Upper lobe of left lung (tissue), 6 donors: ENCODE results near the gene CCN2. TPM values are rescaled to one million over a fixed set of nuclear protein-coding genes. Genes with fewer than 3 reads are reported as not detected.

Experiments
- ATAC-seq, 2 donors: fragments of 200-7000 bp; cut with Tn5 transposase; one replicate each; pipeline ENCODE4 v1.9.1; 2022; ENCODE audit warnings: mild to moderate bottlenecking in 2 of 2, moderate library complexity in 2 of 2; ENCODE audit not compliant: low FRiP score in 2 of 2
- DNase-seq, 2 donors: peaks; one replicate each; pipeline ENCODE4 v3.0.0-alpha.2; 2019 to 2020
- H3K27ac ChIP-seq, 4 donors: fragments of 200-600 bp; sonication (generic); one replicate each; pipeline ENCODE4 v1.5.1; 2016 to 2019
- H3K27me3 ChIP-seq, 4 donors: fragments of 200-600 bp; sonication (generic); one replicate each; pipeline ENCODE4 v1.5.1; 2017 to 2019
- H3K36me3 ChIP-seq, 4 donors: fragments of 200-600 bp; sonication (generic); one replicate each; pipeline ENCODE4 v1.5.1; 2016 to 2019
- H3K4me1 ChIP-seq, 4 donors: fragments of 200-600 bp; sonication (generic); one replicate each; pipeline ENCODE4 v1.5.1; 2018 to 2019
- H3K4me3 ChIP-seq, 4 donors: fragments of 200-600 bp; sonication (generic); one replicate each; pipeline ENCODE4 v1.5.1; 2017 to 2019; ENCODE audit warnings: mild to moderate bottlenecking in 2 of 4, moderate library complexity in 1 of 4
- H3K9me3 ChIP-seq, 4 donors: fragments of 200-600 bp; sonication (generic); one replicate each; pipeline ENCODE4 v1.5.1; 2018 to 2019
- CTCF ChIP-seq, 6 experiments: fragments of 450-650 bp in 4 of 6; fragments of 200-600 bp in 2 of 6; sonication (generic) in 2 of 6; IDR thresholded peaks; one replicate each; pipeline ENCODE4 v1.5.1; 2016 to 2019; ENCODE audit warnings: antibody characterized with exemption in 6 of 6
- EP300 ChIP-seq, 4 donors: sonication (generic); formaldehyde crosslinking; IDR thresholded peaks; one replicate each; pipeline ENCODE4 v1.5.1; 2017; ENCODE audit warnings: antibody characterized with exemption in 4 of 4, control low read depth in 2 of 4
- POLR2A ChIP-seq, 4 donors: fragments of 450-650 bp; IDR thresholded peaks; one replicate each; pipeline ENCODE4 v1.5.1; 2016 to 2017; ENCODE audit warnings: antibody characterized with exemption in 4 of 4, mild to moderate bottlenecking in 2 of 4
- POLR2AphosphoS5 ChIP-seq, 2 donors: sonication (generic); formaldehyde crosslinking; IDR thresholded peaks; one replicate each; pipeline ENCODE4 v1.5.1; 2017; ENCODE audit warnings: antibody characterized with exemption in 2 of 2
- WGBS, 2 donors: methylation state at CpG; one replicate each; pipeline ENCODE4 v1.1.5; 2017 to 2018; 5-methylcytosine and 5-hydroxymethylcytosine counted together
- total RNA-seq, 6 donors: library from RNA; depleted of rRNA in 4 of 6; stranded (reverse); fragments of >200 nt in 4 of 6; gene quantifications; one replicate each; pipeline versions ENCODE4 v1.1.0 to v1.2.1, GENCODE V29; 2016 to 2021
- donor health status: DM: no; HTN: no; CAD: no; lungs with moderate emphysema.
- donor health status: DM: no; HTN: yes; CAD: no; lungs with severe emphysema.

Gene CCN2
- total RNA-seq, 6 donors from 2014 or later, result 96.4 to 320 (median 210) TPM

GRCh38 chr6:131937226-131937625 lies 13.9 kb downstream of the CCN2 start:
- Histone ChIP-seq H3K36me3 (no peaks in the 10 kb centered on the region), H3K9me3 (no peaks in the 10 kb centered on the region), H3K4me3 (no peak overlapping the region), H3K27ac (no peak overlapping the region), H3K27me3 (no peaks in the 10 kb centered on the region), H3K4me1 (peaks cover 0 to 5% (median 0%) of the 10 kb centered on the region in 4 donors)
- DNase-seq (no peak), ATAC-seq (peak in 1 of 2 donors; percentile 92)
- 61 to 80% methylated on average over 2 of the region's 2 CpGs for WGBS, 2 donors
- no peak for TF ChIP-seq CTCF (IDR thresholded peaks at IDR 0.05)
- TF ChIP-seq POLR2AphosphoS5 (IDR thresholded peaks at IDR 0.05), result no peak
- TF ChIP-seq POLR2A (IDR thresholded peaks at IDR 0.05), result no peak
- TF ChIP-seq EP300 (IDR thresholded peaks at IDR 0.05), result no peak

- Histone ChIP-seq H3K9me3 (no peaks in the 10 kb centered on the region), H3K36me3 (no peaks in the 10 kb centered on the region), H3K4me3 (no peak overlapping the region), H3K27me3 (no peaks in the 10 kb centered on the region), H3K4me1 (peaks cover 0 to 5% (median 0%) of the 10 kb centered on the region in 4 donors), H3K27ac (no peak overlapping the region)
- 75 to 80% methylated on average over 4 of the region's 4 CpGs for WGBS, 2 donors
- no peak for TF ChIP-seq POLR2AphosphoS5 (IDR thresholded peaks at IDR 0.05)
- no peak for TF ChIP-seq POLR2A (IDR thresholded peaks at IDR 0.05)
- no peak for TF ChIP-seq CTCF (IDR thresholded peaks at IDR 0.05)
- no peak for TF ChIP-seq EP300 (IDR thresholded peaks at IDR 0.05)
- DNase-seq (no peak), ATAC-seq (no peak)
These were observed 15.0 kb downstream of the CCN2 start for GRCh38 chr6:131936156-131936555.

- no peak overlapping the region for H3K27ac ChIP-seq
- H3K9me3 ChIP-seq, result no peaks in the 10 kb centered on the region
- no peaks in the 10 kb centered on the region for H3K4me1 ChIP-seq
- TF ChIP-seq POLR2A (IDR thresholded peaks at IDR 0.05) (no peak), EP300 (IDR thresholded peaks at IDR 0.05) (no peak), POLR2AphosphoS5 (IDR thresholded peaks at IDR 0.05) (no peak)
- H3K27me3 ChIP-seq, result no peaks in the 10 kb centered on the region
- no peak overlapping the region for H3K4me3 ChIP-seq
- whole genome bisulfite sequencing, 2 donors, result 59 to 70% methylated on average over 2 of the region's 2 CpGs
- ATAC-seq (no peak), DNase-seq (no peak)
- no peaks in the 10 kb centered on the region for H3K36me3 ChIP-seq
These were observed 20.0 kb downstream of the CCN2 start for GRCh38 chr6:131931063-131931750.

- no peaks in the 10 kb centered on the region for H3K27me3 ChIP-seq
- no peak for DNase-seq
- H3K4me3 ChIP-seq, result no peak overlapping the region
- ATAC-seq, result no peak
- no peaks in the 10 kb centered on the region for H3K9me3 ChIP-seq
- no peak for TF ChIP-seq POLR2AphosphoS5 (IDR thresholded peaks at IDR 0.05)
- TF ChIP-seq EP300 (IDR thresholded peaks at IDR 0.05), result no peak
- no peak for TF ChIP-seq CTCF (IDR thresholded peaks at IDR 0.05)
- no peak for TF ChIP-seq POLR2A (IDR thresholded peaks at IDR 0.05)
- H3K36me3 ChIP-seq, result no peaks in the 10 kb centered on the region
- 88 to 97% methylated on average over 1 of the region's 1 CpG for WGBS, 2 donors
- H3K27ac ChIP-seq, result no peak overlapping the region
- no peaks in the 10 kb centered on the region for H3K4me1 ChIP-seq
These were observed 21.2 kb downstream of the CCN2 start for GRCh38 chr6:131929976-131930375.

- H3K9me3 ChIP-seq, result no peaks in the 10 kb centered on the region
- H3K27me3 ChIP-seq, result no peaks in the 10 kb centered on the region
- H3K27ac ChIP-seq, result no peak overlapping the region
- H3K36me3 ChIP-seq, result no peaks in the 10 kb centered on the region
- no peak overlapping the region for H3K4me3 ChIP-seq
- DNase-seq (no peak), ATAC-seq (no peak)
- H3K4me1 ChIP-seq, result no peaks in the 10 kb centered on the region
- WGBS, 2 donors, result 53 to 61% methylated on average over 2 of the region's 2 CpGs
- TF ChIP-seq POLR2AphosphoS5 (IDR thresholded peaks at IDR 0.05), result no peak
- no peak for TF ChIP-seq CTCF (IDR thresholded peaks at IDR 0.05)
- no peak for TF ChIP-seq POLR2A (IDR thresholded peaks at IDR 0.05)
- no peak for TF ChIP-seq EP300 (IDR thresholded peaks at IDR 0.05)
These were observed 21.9 kb downstream of the CCN2 start for GRCh38 chr6:131929264-131929663.
